T-helper 1 cell treated with Interleukin-12 subunit alpha and Interleukin-12 subunit beta and Interleukin-4 antibody, amounts not matched to agents 30 ng/mL and 1 ng/mL, for 36 hours (primary cell): Measurements from ENCODE around the gene DPY30. TPM values are rescaled to one million over a fixed set of nuclear protein-coding genes. Genes with fewer than 3 reads are reported as not detected.

ENCODE experiments used
- intact Hi-C: fragments of 100-400 bp; cut with micrococcal nuclease; formaldehyde crosslinking; loops from one replicate; pipeline ENCODE4 v1.15.1; 2024
- total RNA-seq: library from RNA; stranded (reverse); gene quantifications from 2 replicates; pipeline ENCODE4 v1.2.3, GENCODE V29; 2022

The DPY30 gene
- total RNA-seq, 1 donor from 2014 or later, result 53.3 TPM

DNA sequence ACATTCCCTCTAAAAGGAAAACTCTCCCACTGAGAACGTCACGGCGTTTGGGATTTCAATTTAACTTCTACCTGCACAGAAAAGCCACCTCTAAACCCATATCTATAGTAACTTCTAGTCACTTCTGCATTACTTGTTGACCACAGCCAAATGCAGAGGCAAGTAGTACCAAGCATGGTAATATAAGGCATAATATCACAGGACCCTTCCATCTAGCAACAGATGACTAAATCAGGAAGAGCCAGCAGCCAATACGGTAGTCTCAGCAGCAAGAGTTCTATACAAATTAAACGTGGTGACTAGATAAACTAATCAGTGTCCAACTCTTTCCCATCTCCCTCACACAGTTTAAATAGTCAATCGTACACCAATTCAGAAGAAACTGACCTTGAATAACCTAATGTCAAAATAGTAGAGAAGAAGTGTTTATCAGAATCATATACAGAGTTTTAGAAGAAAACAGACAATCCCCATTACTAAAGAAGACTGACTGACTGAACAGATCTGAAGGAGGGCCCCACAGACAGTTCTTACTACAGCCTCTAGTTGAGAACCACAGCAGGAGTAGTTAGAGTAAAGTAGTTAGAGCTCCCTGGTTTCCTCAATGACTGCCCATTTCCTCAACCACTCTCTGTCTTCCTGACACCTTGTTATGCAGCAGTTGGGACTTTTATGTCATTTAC lies 58.8 kb downstream of the DPY30 start:
- intact Hi-C loops, result no loop called here

DNA sequence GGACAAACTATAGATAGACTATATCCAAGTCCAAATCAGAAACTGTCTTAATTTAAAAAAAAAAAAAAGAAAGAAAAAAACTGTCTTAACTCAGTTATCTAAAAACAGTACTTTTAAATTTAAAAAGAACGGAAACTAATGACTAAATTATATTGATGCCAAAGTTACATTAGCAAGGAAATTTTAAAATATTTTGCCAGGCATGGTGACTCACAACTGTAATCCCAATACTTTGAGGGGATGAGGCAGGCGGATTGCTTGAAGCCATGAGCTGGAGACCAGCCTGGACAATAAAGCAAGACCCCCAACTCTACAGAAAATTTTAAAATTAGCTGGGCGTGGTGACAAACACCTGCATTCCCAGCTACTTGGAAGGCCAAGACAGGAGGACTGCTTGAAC lies 59.6 kb downstream of the DPY30 start:
- intact Hi-C loops, result no loop called here

GRCh38 chr2:31979018-31979417 lies 60.6 kb downstream of the DPY30 start:
- intact Hi-C loops, result no loop called here

DNA sequence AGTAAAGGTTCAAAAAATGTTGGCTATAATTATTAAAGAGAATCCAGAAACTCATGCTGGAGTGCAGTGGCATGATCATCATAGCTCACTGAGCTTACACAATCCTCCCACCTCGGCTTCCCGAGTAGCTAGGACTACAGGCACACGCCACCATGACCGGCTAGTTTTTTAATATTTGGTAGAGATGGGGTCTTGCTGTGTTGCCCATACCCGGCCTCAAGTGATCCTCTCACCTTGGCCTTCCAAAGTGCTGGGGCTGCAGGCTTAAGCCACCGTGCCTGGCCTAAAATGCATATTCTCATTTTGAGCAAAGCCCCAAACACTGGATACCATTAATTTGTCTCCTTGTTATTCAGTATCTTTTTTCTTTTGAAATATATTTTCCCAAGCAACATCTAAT lies 61.2 kb downstream of the DPY30 start:
- intact Hi-C loops, result no loop called here

Other genes starting within 250 kb of the DPY30 start
- 42.9 and 50.2 TPM in 2 replicates for gene MEMO1, start 28.8 kb downstream of the DPY30 start, total RNA-seq
- 21.4 and 22.6 TPM in 2 replicates for gene SPAST, start 23.8 kb upstream of the DPY30 start, total RNA-seq
- 25.1 and 28.6 TPM in 2 replicates for gene SLC30A6, start 126.1 kb upstream of the DPY30 start, total RNA-seq
- 0.07 and 0.12 TPM in 2 replicates for gene NLRC4, start 225.1 kb upstream of the DPY30 start, total RNA-seq
- 37.6 and 41.1 TPM in 2 replicates for gene YIPF4, start 238.1 kb upstream of the DPY30 start, total RNA-seq